SK-N-SH (cell line): ENCODE measurements around the gene STPG1.
A peak's percentile ranks its signal among the peaks of the same experiment; 100 is the strongest.

Experiments
- EZH2phosphoT487 ChIP-seq: fragments of 200-600 bp; sonication (generic); IDR thresholded peaks from 2 replicates; pipeline ENCODE4 v1.6.1; 2017; ENCODE audit warnings: low read depth, mixed run types, mild to moderate bottlenecking, antibody characterized with exemption, moderate library complexity, borderline replicate concordance
- GABPA ChIP-seq: IDR thresholded peaks from 2 replicates; pipeline ENCODE4 v1.4.0; 2012; ENCODE audit warnings: low read depth, mild to moderate bottlenecking
- POLR2AphosphoS5 ChIP-seq: IDR thresholded peaks from 2 replicates; pipeline ENCODE4 v1.6.1; 2012; ENCODE audit warnings: low read depth, low read length
- RFX5 ChIP-seq: IDR thresholded peaks from 2 replicates; pipeline ENCODE4 v1.6.1; 2012; ENCODE audit warnings: mild to moderate bottlenecking, improper control_type of control experiment, low read length
- TAF1 ChIP-seq: IDR thresholded peaks from 2 replicates; pipeline ENCODE4 v1.6.1; 2012; ENCODE audit warnings: low read depth, mild to moderate bottlenecking, low read length, moderate library complexity, borderline replicate concordance
- TF ChIP-seq, protein P1 (sequence below): fragments of 150-350 bp; IDR thresholded peaks from 2 replicates; pipeline ENCODE4 v1.6.1; 2017; ENCODE audit warnings: antibody characterized with exemption, low read length, low read depth, borderline replicate concordance
- TF ChIP-seq, protein P2 (sequence below): fragments of 200-600 bp; sonication (generic); IDR thresholded peaks from 2 replicates; pipeline ENCODE4 v1.6.1; 2017; ENCODE audit warnings: antibody characterized with exemption, mild to moderate bottlenecking, moderate library complexity

DNA sequence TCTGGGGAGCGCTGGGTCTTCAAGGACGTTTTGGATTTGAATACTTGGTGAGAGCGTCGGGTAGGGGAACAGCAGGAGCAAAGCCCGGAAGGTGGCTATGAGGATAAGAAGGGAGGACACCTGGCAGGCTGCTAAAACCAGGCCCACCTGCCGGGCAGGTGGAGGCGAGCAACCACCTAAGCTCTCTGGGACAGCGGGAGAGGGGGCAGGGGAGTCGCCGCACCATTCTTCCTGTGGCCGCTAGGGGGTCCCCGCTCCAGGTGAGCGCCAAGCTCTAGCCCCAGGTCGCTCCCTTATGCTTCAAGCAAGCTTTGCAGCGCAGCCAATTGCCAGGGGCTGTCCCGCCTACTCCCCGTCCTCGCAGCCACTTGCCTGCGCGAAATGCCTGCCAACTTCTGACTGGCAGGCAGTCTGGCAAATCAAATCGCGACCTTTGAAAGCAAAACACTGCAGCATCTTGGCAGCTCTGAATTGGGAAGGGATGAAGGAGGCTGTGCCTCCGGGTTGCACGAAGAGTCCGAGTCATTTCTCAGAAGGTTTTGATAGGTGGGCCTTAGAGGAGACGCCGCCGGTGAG is 1.8 kb upstream of the STPG1 start, which contains the start of gene NIPAL3:
- TF ChIP-seq, protein P1, sequence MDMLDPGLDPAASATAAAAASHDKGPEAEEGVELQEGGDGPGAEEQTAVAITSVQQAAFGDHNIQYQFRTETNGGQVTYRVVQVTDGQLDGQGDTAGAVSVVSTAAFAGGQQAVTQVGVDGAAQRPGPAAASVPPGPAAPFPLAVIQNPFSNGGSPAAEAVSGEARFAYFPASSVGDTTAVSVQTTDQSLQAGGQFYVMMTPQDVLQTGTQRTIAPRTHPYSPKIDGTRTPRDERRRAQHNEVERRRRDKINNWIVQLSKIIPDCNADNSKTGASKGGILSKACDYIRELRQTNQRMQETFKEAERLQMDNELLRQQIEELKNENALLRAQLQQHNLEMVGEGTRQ = no peak
- TF ChIP-seq POLR2AphosphoS5 = peak; percentile 32; the same call in 1 of the 2 replicates
- no peak for TF ChIP-seq RFX5
- TF ChIP-seq, protein P2, sequence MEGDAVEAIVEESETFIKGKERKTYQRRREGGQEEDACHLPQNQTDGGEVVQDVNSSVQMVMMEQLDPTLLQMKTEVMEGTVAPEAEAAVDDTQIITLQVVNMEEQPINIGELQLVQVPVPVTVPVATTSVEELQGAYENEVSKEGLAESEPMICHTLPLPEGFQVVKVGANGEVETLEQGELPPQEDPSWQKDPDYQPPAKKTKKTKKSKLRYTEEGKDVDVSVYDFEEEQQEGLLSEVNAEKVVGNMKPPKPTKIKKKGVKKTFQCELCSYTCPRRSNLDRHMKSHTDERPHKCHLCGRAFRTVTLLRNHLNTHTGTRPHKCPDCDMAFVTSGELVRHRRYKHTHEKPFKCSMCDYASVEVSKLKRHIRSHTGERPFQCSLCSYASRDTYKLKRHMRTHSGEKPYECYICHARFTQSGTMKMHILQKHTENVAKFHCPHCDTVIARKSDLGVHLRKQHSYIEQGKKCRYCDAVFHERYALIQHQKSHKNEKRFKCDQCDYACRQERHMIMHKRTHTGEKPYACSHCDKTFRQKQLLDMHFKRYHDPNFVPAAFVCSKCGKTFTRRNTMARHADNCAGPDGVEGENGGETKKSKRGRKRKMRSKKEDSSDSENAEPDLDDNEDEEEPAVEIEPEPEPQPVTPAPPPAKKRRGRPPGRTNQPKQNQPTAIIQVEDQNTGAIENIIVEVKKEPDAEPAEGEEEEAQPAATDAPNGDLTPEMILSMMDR = peak; percentile 66
- no peak; the same call in 1 of the 2 replicates for TF ChIP-seq GABPA
- no peak for TF ChIP-seq EZH2phosphoT487
- no peak for TF ChIP-seq TAF1
